Small intestine (tissue), 7 donors: ENCODE data around the gene KCNQ1OT1. TPM values are rescaled to one million over a fixed set of nuclear protein-coding genes. Genes with fewer than 3 reads are reported as not detected.

Experiments used
- DNase-seq, 2 donors: peaks; one replicate each; pipeline versions ENCODE4 v3.0.0 to v3.0.0-alpha.2; 2013
- FAIRE-seq: peaks from 2 replicates; lab custom pipeline; 2012; peaks lifted over from hg19 to GRCh38; lab: Jason Lieb, UNC
- H3K27ac ChIP-seq, 3 donors: one replicate each; pipeline ENCODE4 v1.5.1; 2013; ENCODE audit warnings: low read length in 2 of 3, mild to moderate bottlenecking in 2 of 3, control low read depth in 1 of 3, inconsistent platforms in 1 of 3, low read depth in 1 of 3, moderate library complexity in 1 of 3
- H3K27me3 ChIP-seq, 3 donors: one replicate each; pipeline ENCODE4 v1.6.1; 2013; ENCODE audit warnings: low read length in 3 of 3, inconsistent platforms in 1 of 3; ENCODE audit not compliant: control insufficient read depth in 3 of 3, insufficient read depth in 3 of 3
- H3K36me3 ChIP-seq, 3 donors: one replicate each; pipeline ENCODE4 v1.6.1; 2013; ENCODE audit warnings: low read length in 3 of 3, inconsistent platforms in 1 of 3, low read depth in 1 of 3, mild to moderate bottlenecking in 1 of 3, moderate library complexity in 1 of 3; ENCODE audit not compliant: control insufficient read depth in 3 of 3, insufficient read depth in 2 of 3
- H3K4me1 ChIP-seq, 3 donors: one replicate each; pipeline ENCODE4 v1.6.1; 2013; ENCODE audit warnings: low read length in 2 of 3, inconsistent platforms in 1 of 3, low read depth in 1 of 3, mild to moderate bottlenecking in 1 of 3, moderate library complexity in 1 of 3; ENCODE audit not compliant: control insufficient read depth in 3 of 3, insufficient read depth in 2 of 3
- H3K4me3 ChIP-seq, 3 donors: one replicate each; pipeline ENCODE4 v1.5.1; 2013; ENCODE audit warnings: low read length in 3 of 3, control low read depth in 1 of 3, inconsistent platforms in 1 of 3, low read depth in 1 of 3, mild to moderate bottlenecking in 1 of 3, moderate library complexity in 1 of 3
- H3K9me3 ChIP-seq, 2 donors: one replicate each; pipeline ENCODE4 v1.6.1; 2013; ENCODE audit warnings: low read depth in 1 of 2, low read length in 1 of 2; ENCODE audit not compliant: control insufficient read depth in 2 of 2, insufficient read depth in 1 of 2
- WGBS, 3 donors: extraction: QIAGEN DNeasy Blood & Tissue Kit; methylation state at CpG; one replicate each; pipeline ENCODE4 v1.1.7; 2013; 5-methylcytosine and 5-hydroxymethylcytosine counted together
- polyA plus RNA-seq, 4 donors: library from polyadenylated mRNA; stranded (reverse) in 3 of 4; unstranded in 1 of 4; fragments of 200-250 nt in 3 of 4; fragments of 120-200 nt in 1 of 4; gene quantifications; one replicate each; pipeline versions ENCODE4 v1.2.1 to v1.2.3, GENCODE V29; 2013
- donor health status: healthy with polysubstance abuse.
- donor health status: control.
- donor health status: control.
- donor health status: Bipolar disorder and iron deficiency.
- donor health status: healthy.

Gene KCNQ1OT1
- polyA plus RNA-seq, 4 donors = under 0.01 to 2.3 (median 0.11) TPM

- Histone ChIP-seq H3K27me3 (no peaks in the 10 kb centered on the region), H3K4me3 (no peak overlapping the region), H3K27ac (no peak overlapping the region), H3K4me1 (peaks cover 0 to 26% (median 0%) of the 10 kb centered on the region in 3 donors), H3K36me3 (peaks cover 0 to 26% (median 0%) of the 10 kb centered on the region in 3 donors), H3K9me3 (no peaks in the 10 kb centered on the region)
- WGBS, 3 donors = 84 to 91% (median 90%) methylated on average over 22 of the region's 22 CpGs
- FAIRE-seq (no peak), DNase-seq (no peak)
These were observed 118.5 kb downstream of the KCNQ1OT1 start for GRCh38 chr11:2581151-2581930.

DNA sequence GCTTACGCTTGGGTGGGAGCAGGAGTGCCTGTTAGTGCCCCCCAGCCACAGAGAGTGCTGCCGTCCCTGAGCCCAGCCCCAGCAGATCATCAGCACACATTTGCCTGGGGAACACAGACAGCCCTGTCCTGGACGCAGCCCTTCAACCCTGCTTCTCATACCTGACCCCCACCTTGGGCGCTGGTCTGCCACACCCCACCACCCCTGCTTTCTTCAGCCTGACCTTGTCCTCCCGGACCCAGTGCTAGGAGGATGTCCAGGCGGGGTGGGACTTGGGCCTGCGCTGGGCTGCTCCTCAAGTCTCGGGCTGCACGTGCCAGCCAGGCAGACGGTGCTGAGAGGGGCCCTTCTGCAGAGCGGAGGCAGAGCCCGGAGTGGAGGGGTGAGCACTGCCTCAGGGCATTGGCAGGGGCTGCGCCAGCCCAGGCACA, 119.2 kb downstream of the KCNQ1OT1 start:
- Histone ChIP-seq H3K4me3 (no peak overlapping the region), H3K36me3 (peaks cover 0 to 31% (median 0%) of the 10 kb centered on the region in 3 donors), H3K27me3 (no peaks in the 10 kb centered on the region), H3K27ac (no peak overlapping the region), H3K9me3 (no peaks in the 10 kb centered on the region), H3K4me1 (peaks cover 0 to 34% (median 2%) of the 10 kb centered on the region in 3 donors)
- no peak for DNase-seq
- no peak for FAIRE-seq
- WGBS, 3 donors = 87 to 95% (median 88%) methylated on average over 13 of the region's 13 CpGs

- 72 to 81% (median 78%) methylated on average over 10 of the region's 10 CpGs for WGBS, 3 donors
- H3K27me3 ChIP-seq = no peaks in the 10 kb centered on the region
- H3K4me3 ChIP-seq = no peak overlapping the region
- H3K27ac ChIP-seq = no peak overlapping the region
- H3K9me3 ChIP-seq = no peaks in the 10 kb centered on the region
- DNase-seq = no peak
- H3K4me1 ChIP-seq = peaks cover 0 to 39% (median 2%) of the 10 kb centered on the region in 3 donors
- peaks cover 0 to 26% (median 0%) of the 10 kb centered on the region in 3 donors for H3K36me3 ChIP-seq
- FAIRE-seq = no peak
These were observed 119.8 kb downstream of the KCNQ1OT1 start for GRCh38 chr11:2580061-2580421.

DNA sequence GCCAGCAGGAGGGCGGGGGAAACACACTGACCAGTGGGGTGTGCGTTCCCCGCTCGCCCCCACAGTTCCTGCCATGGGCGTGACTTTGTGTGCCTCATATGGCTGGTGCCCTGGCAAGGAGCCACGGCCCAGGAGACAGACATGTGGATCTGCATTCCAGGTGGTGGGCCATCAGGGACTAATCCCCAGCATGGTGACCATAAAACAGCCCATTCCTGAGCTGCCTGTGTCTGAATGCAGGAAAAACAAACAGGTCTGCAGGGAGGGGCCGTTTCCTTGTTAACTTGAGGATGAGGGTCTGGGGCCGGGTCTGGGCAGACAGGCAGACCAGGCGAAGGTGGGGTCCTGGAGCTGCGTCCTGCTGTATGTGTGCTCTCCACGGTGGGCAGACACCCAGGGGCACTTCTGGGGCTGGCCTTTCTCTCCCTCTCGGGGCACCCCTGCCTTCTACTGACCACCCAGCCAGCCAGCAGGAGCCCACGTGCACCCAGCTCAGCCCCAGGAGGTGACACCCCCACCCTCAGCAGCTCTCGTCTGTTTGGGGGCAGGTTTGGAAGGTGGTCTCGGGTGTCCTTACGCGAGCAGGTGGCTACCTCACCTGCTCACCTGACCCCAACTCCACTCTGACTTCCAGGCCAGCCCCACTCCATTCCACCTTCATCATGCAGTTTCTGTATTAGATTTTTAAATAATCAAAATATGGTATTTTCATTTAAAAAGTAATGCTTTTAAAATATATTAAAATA, 120.3 kb downstream of the KCNQ1OT1 start:
- no peaks in the 10 kb centered on the region for H3K9me3 ChIP-seq
- DNase-seq (no peak), FAIRE-seq (no peak)
- WGBS, 3 donors = 75 to 81% (median 80%) methylated on average over 17 of the region's 17 CpGs
- peaks cover 0 to 44% (median 2%) of the 10 kb centered on the region in 3 donors for H3K4me1 ChIP-seq
- no peaks in the 10 kb centered on the region for H3K27me3 ChIP-seq
- H3K4me3 ChIP-seq = no peak overlapping the region
- H3K36me3 ChIP-seq = peaks cover 0 to 30% (median 0%) of the 10 kb centered on the region in 3 donors
- no peak overlapping the region for H3K27ac ChIP-seq

GRCh38 chr11:2578929-2579270, 120.9 kb downstream of the KCNQ1OT1 start:
- Histone ChIP-seq H3K4me3 (no peak overlapping the region), H3K27ac (no peak overlapping the region), H3K27me3 (no peaks in the 10 kb centered on the region), H3K4me1 (peaks cover 0 to 44% (median 2%) of the 10 kb centered on the region in 3 donors), H3K9me3 (no peaks in the 10 kb centered on the region), H3K36me3 (peaks cover 0 to 31% (median 0%) of the 10 kb centered on the region in 3 donors)
- DNase-seq (no peak), FAIRE-seq (no peak)
- 83 to 84% (median 83%) methylated on average over 7 of the region's 7 CpGs for WGBS, 3 donors

- peak overlapping the region in 1 of 3 donors; percentile 86 for H3K27ac ChIP-seq
- DNase-seq (no peak), FAIRE-seq (no peak)
- H3K9me3 ChIP-seq = no peaks in the 10 kb centered on the region
- H3K27me3 ChIP-seq = no peaks in the 10 kb centered on the region
- 90 to 94% (median 90%) methylated on average over 21 to 22 of the region's 22 CpGs for WGBS, 3 donors
- H3K4me1 ChIP-seq = peaks cover 0 to 44% (median 2%) of the 10 kb centered on the region in 3 donors
- no peak overlapping the region for H3K4me3 ChIP-seq
- H3K36me3 ChIP-seq = peaks cover 0 to 33% (median 0%) of the 10 kb centered on the region in 3 donors
These were observed 121.5 kb downstream of the KCNQ1OT1 start for GRCh38 chr11:2577991-2578928.

- Histone ChIP-seq H3K27ac (peak overlapping the region in 1 of 3 donors; percentile 86), H3K9me3 (no peaks in the 10 kb centered on the region), H3K27me3 (no peaks in the 10 kb centered on the region), H3K4me1 (peaks cover 0 to 44% (median 2%) of the 10 kb centered on the region in 3 donors), H3K36me3 (peaks cover 0 to 38% (median 0%) of the 10 kb centered on the region in 3 donors), H3K4me3 (no peak overlapping the region)
- WGBS, 3 donors = 89 to 92% (median 90%) methylated on average over 32 to 33 of the region's 33 CpGs
- FAIRE-seq = no peak
- DNase-seq = peak in 1 of 2 donors; percentile 90
These were observed 122.5 kb downstream of the KCNQ1OT1 start for GRCh38 chr11:2577031-2577990.
